Trophoblast cell (in vitro differentiated cells and primary cell): ENCODE results near the gene HSD3B2.
"Not testable (repeated sequence)": the region's sequence is repeated elsewhere in the genome, so short reads cannot be mapped to it uniquely, and the experiment has no call there.

Source experiments
- DNase-seq, 2 donors: peaks; one replicate each; pipeline ENCODE4 v3.0.0-alpha.2; 2016
- H2AFZ ChIP-seq: 2 replicates; pipeline ENCODE4 v1.6.1; 2013; ENCODE audit warnings: low read length, moderate library complexity, mild to moderate bottlenecking; ENCODE audit not compliant: insufficient read depth, poor library complexity
- H2AK5ac ChIP-seq: 2 replicates; pipeline ENCODE4 v1.6.1; 2013; ENCODE audit warnings: mild to moderate bottlenecking, low read length
- H2BK120ac ChIP-seq: 2 replicates; pipeline ENCODE4 v1.6.1; 2013; ENCODE audit warnings: low read length, mild to moderate bottlenecking, moderate library complexity; ENCODE audit not compliant: insufficient read depth, poor library complexity
- H2BK12ac ChIP-seq: 2 replicates; pipeline ENCODE4 v1.6.1; 2013; ENCODE audit warnings: mild to moderate bottlenecking, low read length, moderate library complexity
- H2BK5ac ChIP-seq: 2 replicates; pipeline ENCODE4 v1.6.1; 2013; ENCODE audit warnings: low read length, low read depth, moderate library complexity, mild to moderate bottlenecking; ENCODE audit not compliant: poor library complexity
- H3K14ac ChIP-seq: 2 replicates; pipeline ENCODE4 v1.6.1; 2013; ENCODE audit warnings: mild to moderate bottlenecking, low read length
- H3K18ac ChIP-seq: 2 replicates; pipeline ENCODE4 v1.6.1; 2013; ENCODE audit warnings: mild to moderate bottlenecking, low read length
- H3K23ac ChIP-seq: 2 replicates; pipeline ENCODE4 v1.6.1; 2013; ENCODE audit warnings: low read length
- H3K27ac ChIP-seq: 2 replicates; pipeline ENCODE4 v1.5.1; 2013; ENCODE audit warnings: low read depth, mild to moderate bottlenecking, inconsistent platforms, low read length, moderate library complexity
- H3K27me3 ChIP-seq: 2 replicates; pipeline ENCODE4 v1.6.1; 2013; ENCODE audit warnings: inconsistent platforms, mild to moderate bottlenecking, low read length, moderate library complexity; ENCODE audit not compliant: insufficient read depth
- H3K36me3 ChIP-seq, 2 experiments: 1 replicate in 1 of 2; 2 replicates in 1 of 2; pipeline ENCODE4 v1.6.1; 2013; ENCODE audit warnings: low read length in 2 of 2, mild to moderate bottlenecking in 2 of 2, moderate library complexity in 1 of 2; ENCODE audit not compliant: insufficient read depth in 2 of 2, control insufficient read depth in 1 of 2
- H3K4ac ChIP-seq: 2 replicates; pipeline ENCODE4 v1.6.1; 2013; ENCODE audit warnings: low read depth, mild to moderate bottlenecking, low read length, moderate library complexity
- H3K4me1 ChIP-seq, 2 experiments: 1 replicate in 1 of 2; 2 replicates in 1 of 2; pipeline ENCODE4 v1.6.1; 2013; ENCODE audit warnings: low read length in 2 of 2, mild to moderate bottlenecking in 2 of 2, moderate library complexity in 1 of 2; ENCODE audit not compliant: insufficient read depth in 2 of 2, control insufficient read depth in 1 of 2
- H3K4me2 ChIP-seq: 2 replicates; pipeline ENCODE4 v1.6.1; 2013; ENCODE audit warnings: inconsistent platforms, mild to moderate bottlenecking, low read length, moderate library complexity
- H3K4me3 ChIP-seq: 2 replicates; pipeline ENCODE4 v1.5.1; 2013; ENCODE audit warnings: mild to moderate bottlenecking, low read depth, low read length, inconsistent platforms
- H3K79me1 ChIP-seq: one replicate; pipeline ENCODE4 v1.6.1; 2013; ENCODE audit warnings: low read length
- H3K79me2 ChIP-seq: 2 replicates; pipeline ENCODE4 v1.6.1; 2013; ENCODE audit warnings: low read length, mild to moderate bottlenecking; ENCODE audit not compliant: control insufficient read depth, insufficient read depth, poor library complexity
- H3K9ac ChIP-seq: 2 replicates; pipeline ENCODE4 v1.6.1; 2013; ENCODE audit warnings: mild to moderate bottlenecking, low read length
- H3K9me3 ChIP-seq: 2 replicates; pipeline ENCODE4 v1.6.1; 2013; ENCODE audit warnings: low read depth, mild to moderate bottlenecking, control low read depth, inconsistent platforms, low read length; ENCODE audit not compliant: insufficient read depth
- H4K12ac ChIP-seq: 2 replicates; pipeline ENCODE4 v1.6.1; 2013; ENCODE audit warnings: low read depth, mild to moderate bottlenecking, low read length, moderate library complexity
- H4K8ac ChIP-seq: 2 replicates; pipeline ENCODE4 v1.6.1; 2013; ENCODE audit warnings: low read depth, mild to moderate bottlenecking, low read length, moderate library complexity
- H4K91ac ChIP-seq: one replicate; pipeline ENCODE4 v1.6.1; 2013; ENCODE audit warnings: low read depth, mild to moderate bottlenecking, low read length, moderate library complexity
- WGBS: extraction: QIAGEN DNeasy Blood & Tissue Kit; methylation state at CpG from one replicate; pipeline ENCODE4 v1.1.7; 2013; ENCODE audit warnings: missing lambda C conversion rate; ENCODE audit not compliant: insufficient read length, insufficient coverage; ENCODE audit errors: extremely low coverage; 5-methylcytosine and 5-hydroxymethylcytosine counted together

HSD3B2 gene

GRCh38 chr1:119374208-119374874 lies 40.6 kb upstream of the HSD3B2 start:
- H3K4me2 ChIP-seq: no peak overlapping the region
- no peak overlapping the region for H3K18ac ChIP-seq
- H3K23ac ChIP-seq: no peak overlapping the region
- H3K27me3 ChIP-seq: no peaks in the 10 kb centered on the region
- H3K79me1 ChIP-seq: no peaks in the 10 kb centered on the region
- H3K27ac ChIP-seq: no peak overlapping the region
- no peak overlapping the region for H3K9ac ChIP-seq
- no peak overlapping the region for H2AK5ac ChIP-seq
- peaks cover 2 to 4% of the 10 kb centered on the region in 2 experiments for H3K4me1 ChIP-seq
- no peak overlapping the region for H3K4ac ChIP-seq
- H3K9me3 ChIP-seq: no peaks in the 10 kb centered on the region
- no peak overlapping the region for H4K8ac ChIP-seq
- no peak overlapping the region for H2BK12ac ChIP-seq
- peak; percentile 38 to 63 for DNase-seq
- no CpG with 5 or more reads among the region's 4 CpGs for WGBS
- no peak overlapping the region for H2BK120ac ChIP-seq
- H4K12ac ChIP-seq: no peak overlapping the region
- H2BK5ac ChIP-seq: no peak overlapping the region
- no peaks in the 10 kb centered on the region for H3K36me3 ChIP-seq
- no peaks in the 10 kb centered on the region for H3K79me2 ChIP-seq
- H3K14ac ChIP-seq: no peak overlapping the region
- H2AFZ ChIP-seq: no peak overlapping the region
- peak overlapping the region; percentile 38 for H4K91ac ChIP-seq
- H3K4me3 ChIP-seq: no peak overlapping the region

GRCh38 chr1:119375366-119375765 lies 39.6 kb upstream of the HSD3B2 start:
- Histone ChIP-seq H3K79me2 (no peaks in the 10 kb centered on the region), H3K27ac (no peak overlapping the region), H4K12ac (no peak overlapping the region), H3K4me1 (peaks cover 2 to 4% of the 10 kb centered on the region in 2 experiments), H3K9me3 (no peaks in the 10 kb centered on the region), H3K18ac (no peak overlapping the region), H3K4me3 (no peak overlapping the region), H3K9ac (no peak overlapping the region), H2BK120ac (no peak overlapping the region), H4K8ac (no peak overlapping the region), H3K79me1 (no peaks in the 10 kb centered on the region), H3K4ac (no peak overlapping the region), H3K36me3 (no peaks in the 10 kb centered on the region), H4K91ac (no peak overlapping the region), H2BK5ac (no peak overlapping the region), H3K14ac (no peak overlapping the region), H3K23ac (no peak overlapping the region), H2AFZ (no peak overlapping the region), H2BK12ac (no peak overlapping the region), H3K27me3 (no peaks in the 10 kb centered on the region), H3K4me2 (no peak overlapping the region), H2AK5ac (no peak overlapping the region)
- DNase-seq: no peak
- WGBS: no CpG with 5 or more reads among the region's 1 CpG

- H3K18ac ChIP-seq: no peak overlapping the region
- WGBS: no CpG with 5 or more reads among the region's 1 CpG
- no peaks in the 10 kb centered on the region for H3K9me3 ChIP-seq
- DNase-seq: no peak
- H2BK120ac ChIP-seq: no peak overlapping the region
- no peak overlapping the region for H3K4me2 ChIP-seq
- no peak overlapping the region for H3K23ac ChIP-seq
- no peak overlapping the region for H4K8ac ChIP-seq
- H4K91ac ChIP-seq: no peak overlapping the region
- H4K12ac ChIP-seq: no peak overlapping the region
- no peak overlapping the region for H2AK5ac ChIP-seq
- H2BK12ac ChIP-seq: no peak overlapping the region
- H2BK5ac ChIP-seq: no peak overlapping the region
- no peak overlapping the region for H3K9ac ChIP-seq
- H3K36me3 ChIP-seq: no peaks in the 10 kb centered on the region
- no peaks in the 10 kb centered on the region for H3K27me3 ChIP-seq
- no peak overlapping the region for H3K4ac ChIP-seq
- no peak overlapping the region for H2AFZ ChIP-seq
- H3K79me2 ChIP-seq: no peaks in the 10 kb centered on the region
- no peaks in the 10 kb centered on the region for H3K79me1 ChIP-seq
- no peak overlapping the region for H3K14ac ChIP-seq
- no peak overlapping the region for H3K27ac ChIP-seq
- no peak overlapping the region for H3K4me3 ChIP-seq
- H3K4me1 ChIP-seq: peaks cover 2 to 4% of the 10 kb centered on the region in 2 experiments
These were observed 38.4 kb upstream of the HSD3B2 start for GRCh38 chr1:119376594-119376993.

GRCh38 chr1:119377594-119377993 lies 37.4 kb upstream of the HSD3B2 start:
- H3K14ac ChIP-seq, H3K27me3 ChIP-seq, H2AK5ac ChIP-seq, H3K23ac ChIP-seq, H3K79me1 ChIP-seq, H2AFZ ChIP-seq, H3K4me1 ChIP-seq, H4K91ac ChIP-seq, H2BK12ac ChIP-seq, H2BK5ac ChIP-seq, H4K8ac ChIP-seq, H3K79me2 ChIP-seq, H3K4me3 ChIP-seq, H3K4ac ChIP-seq, H3K36me3 ChIP-seq, H3K4me2 ChIP-seq, H2BK120ac ChIP-seq, H3K9ac ChIP-seq, DNase-seq, H4K12ac ChIP-seq, H3K9me3 ChIP-seq, H3K27ac ChIP-seq, H3K18ac ChIP-seq: not testable (repeated sequence)
- WGBS: no CpG with 5 or more reads among the region's 2 CpGs
